NCI-H1092 treated with DMSO at 0.1 percent for 48 hours (cell line): Measurements from ENCODE around the gene ARID1B.

Experiments used
- DNase-seq: peaks from one replicate; lab custom pipeline; 2025; lab: John Stamatoyannopoulos, UW

The ARID1B gene

DNA sequence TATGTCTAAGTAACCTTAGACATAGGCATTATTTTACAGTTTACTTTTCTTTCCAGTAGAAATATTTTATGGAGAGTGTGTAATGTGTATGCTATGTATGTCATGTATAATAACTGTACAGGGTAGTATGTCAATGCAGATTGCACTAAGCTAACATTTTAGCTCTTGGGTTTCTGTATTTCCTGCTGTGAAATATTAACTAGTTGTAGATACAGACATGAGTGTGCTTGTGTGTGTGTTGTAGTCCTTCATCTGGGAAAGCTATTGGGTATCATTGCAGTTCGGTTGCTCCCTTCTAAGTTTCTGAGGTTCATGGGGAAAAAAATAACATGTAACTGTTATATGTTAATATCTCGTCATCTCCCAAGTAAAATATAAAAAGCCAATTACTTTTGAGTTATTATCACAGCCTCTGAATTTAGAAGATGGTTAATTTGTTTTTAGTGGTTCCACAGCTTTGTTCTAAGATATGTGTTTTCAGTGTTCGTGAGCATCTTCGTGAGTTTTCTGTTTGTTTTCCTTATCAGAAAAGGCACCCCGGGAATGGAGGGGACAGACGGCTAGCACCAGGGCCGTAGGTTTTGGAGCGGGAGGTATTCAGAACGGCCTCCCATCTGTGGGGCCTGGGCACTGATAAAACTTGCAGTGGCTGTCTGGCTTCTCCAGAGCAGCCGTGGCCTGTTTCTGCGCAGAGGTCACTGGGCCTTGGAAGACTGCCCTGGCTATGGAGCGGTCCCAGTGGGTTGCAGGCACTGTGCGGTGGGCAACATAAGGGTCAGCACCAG lies 215.0 kb downstream of the ARID1B start:
- no peak for DNase-seq

- no peak for DNase-seq
Measured at GRCh38 chr6:156993713-156994112, 216.5 kb downstream of the ARID1B start.

GRCh38 chr6:156994215-156995076 lies 217.3 kb downstream of the ARID1B start:
- no peak for DNase-seq

DNA sequence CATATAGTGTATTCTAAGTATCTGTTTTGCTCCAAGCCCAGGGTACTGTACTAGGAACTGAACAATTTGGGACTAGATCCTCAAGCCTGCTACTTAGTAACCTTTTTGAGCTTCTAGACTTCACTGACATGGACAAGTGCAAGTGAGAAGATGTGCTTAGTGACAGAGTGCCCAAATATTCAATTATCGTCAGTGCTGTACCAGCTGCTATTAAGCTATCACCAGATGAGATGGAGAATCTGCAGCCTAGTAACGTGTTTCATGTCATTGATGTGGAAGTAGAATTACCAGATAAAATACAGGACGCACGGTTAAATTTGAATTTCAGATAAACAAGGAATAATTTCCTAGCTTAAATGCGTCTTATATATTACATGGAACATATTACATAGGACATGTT lies 218.3 kb downstream of the ARID1B start:
- no peak for DNase-seq

DNA sequence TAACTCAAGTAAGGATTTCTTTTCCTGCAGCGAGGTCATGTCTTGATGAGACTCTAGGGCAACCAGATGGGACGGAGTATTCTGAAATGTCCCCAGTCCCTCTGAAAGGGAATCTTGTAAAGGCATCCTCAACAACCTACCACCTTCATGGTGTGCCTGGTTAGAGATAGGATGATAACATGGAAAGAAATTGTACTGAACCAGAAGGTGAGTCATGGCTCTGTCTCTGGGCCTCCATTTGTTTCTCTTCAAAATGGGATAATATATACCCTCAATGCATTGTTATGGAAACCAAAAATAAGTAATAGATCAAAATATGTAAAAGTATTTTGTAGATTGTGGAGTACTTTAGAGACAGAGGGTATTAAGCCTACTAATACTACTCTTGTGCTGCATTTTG lies 219.1 kb downstream of the ARID1B start:
- DNase-seq = no peak

GRCh38 chr6:156998794-156999330 lies 221.7 kb downstream of the ARID1B start:
- DNase-seq = no peak

DNA sequence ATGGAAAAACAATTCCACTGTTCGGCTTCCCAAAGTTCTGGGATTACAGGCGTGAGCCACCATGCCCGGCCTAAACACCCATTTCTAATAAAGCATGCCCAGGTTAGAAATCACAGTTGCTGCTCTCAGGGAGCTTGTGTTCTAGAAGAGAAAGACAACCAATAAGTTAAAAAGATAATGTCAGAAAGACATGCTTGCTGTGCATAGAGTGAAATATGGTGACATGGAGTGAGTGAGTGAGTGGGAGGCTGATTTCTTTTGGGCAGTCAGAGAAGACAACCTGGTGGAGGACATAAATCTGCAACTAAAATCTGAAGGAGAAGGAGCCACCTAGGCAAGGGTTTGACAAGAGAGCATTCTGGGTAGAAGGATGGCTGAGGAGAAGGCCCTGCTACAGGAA lies 222.6 kb downstream of the ARID1B start:
- DNase-seq = no peak

- no peak for DNase-seq
Measured at GRCh38 chr6:157001716-157002115, 224.5 kb downstream of the ARID1B start.

DNA sequence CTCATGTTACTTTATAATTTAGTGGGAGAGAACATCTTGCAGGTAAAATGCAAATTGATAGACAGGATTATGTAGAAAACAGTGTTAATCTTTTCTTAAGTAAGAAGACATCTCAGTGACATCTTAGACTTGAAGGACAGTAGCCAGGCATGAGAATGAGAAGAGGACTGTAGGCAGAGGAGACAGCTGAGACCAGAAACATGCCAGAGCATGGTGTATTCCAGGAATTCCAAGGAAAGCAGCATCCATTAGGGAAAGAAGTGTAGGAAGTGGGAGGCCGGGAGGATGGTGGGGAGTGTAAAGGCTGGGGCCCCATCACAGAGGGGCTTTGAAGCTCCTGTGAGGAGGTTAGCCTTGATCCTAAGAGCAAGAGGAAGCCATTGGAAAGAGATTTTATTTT lies 225.6 kb downstream of the ARID1B start:
- DNase-seq = no peak

DNA sequence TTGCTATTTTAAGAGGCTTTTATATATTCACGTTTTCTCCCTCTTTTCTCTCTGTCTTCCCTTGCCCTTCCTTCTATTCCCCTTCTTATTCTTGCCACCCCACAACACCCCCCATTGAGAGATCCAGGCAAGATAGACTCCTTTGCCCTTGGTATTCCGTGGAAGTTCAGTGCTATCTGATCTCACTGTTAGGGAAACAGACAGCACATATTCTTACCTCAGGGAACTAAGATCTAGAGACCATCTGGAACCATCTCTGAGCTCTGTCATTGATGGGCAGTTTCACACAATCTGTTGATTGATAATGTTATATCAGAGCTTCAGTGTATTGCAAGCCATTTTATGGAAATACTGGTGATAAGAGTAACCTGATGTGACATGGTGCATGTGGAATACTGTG lies 228.8 kb downstream of the ARID1B start:
- DNase-seq = no peak

DNA sequence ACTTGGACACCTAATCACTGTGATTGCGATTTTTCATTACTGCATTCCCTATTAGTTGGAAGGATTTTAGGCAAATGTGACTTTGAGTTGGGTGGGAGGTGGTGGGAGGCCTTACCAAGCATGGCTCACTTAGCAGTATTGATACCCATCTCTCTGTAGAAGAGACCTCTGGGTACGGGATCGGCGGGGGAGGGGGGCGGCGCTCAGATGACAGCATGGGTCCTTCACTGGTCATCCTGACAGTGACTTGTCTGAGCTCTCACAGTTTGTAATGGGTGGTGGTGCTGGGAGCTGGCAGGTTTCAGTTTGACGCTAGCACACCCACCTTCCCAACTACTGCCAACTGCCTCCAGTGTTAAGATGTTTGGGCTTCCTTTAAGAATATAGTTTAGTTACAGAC lies 231.4 kb downstream of the ARID1B start:
- DNase-seq = no peak

DNA sequence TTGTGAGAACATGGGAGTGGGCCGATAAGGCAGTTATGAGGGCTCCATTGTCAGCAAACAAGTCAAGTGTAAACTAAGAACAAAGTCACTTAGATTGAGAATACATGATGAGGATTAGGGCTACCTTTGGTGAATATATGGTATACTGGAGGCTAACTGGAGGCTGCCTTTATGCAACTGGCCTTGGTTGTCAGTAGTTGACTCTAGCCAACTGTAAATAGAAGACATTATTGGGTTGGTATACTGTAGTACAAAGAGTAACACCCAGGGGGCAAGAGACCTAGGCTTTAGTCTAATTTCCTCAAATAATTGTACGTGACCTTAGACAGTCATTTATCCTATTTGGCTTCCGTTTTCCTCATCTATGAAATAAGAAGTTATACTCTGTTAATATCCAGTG lies 235.2 kb downstream of the ARID1B start:
- no peak for DNase-seq

DNA sequence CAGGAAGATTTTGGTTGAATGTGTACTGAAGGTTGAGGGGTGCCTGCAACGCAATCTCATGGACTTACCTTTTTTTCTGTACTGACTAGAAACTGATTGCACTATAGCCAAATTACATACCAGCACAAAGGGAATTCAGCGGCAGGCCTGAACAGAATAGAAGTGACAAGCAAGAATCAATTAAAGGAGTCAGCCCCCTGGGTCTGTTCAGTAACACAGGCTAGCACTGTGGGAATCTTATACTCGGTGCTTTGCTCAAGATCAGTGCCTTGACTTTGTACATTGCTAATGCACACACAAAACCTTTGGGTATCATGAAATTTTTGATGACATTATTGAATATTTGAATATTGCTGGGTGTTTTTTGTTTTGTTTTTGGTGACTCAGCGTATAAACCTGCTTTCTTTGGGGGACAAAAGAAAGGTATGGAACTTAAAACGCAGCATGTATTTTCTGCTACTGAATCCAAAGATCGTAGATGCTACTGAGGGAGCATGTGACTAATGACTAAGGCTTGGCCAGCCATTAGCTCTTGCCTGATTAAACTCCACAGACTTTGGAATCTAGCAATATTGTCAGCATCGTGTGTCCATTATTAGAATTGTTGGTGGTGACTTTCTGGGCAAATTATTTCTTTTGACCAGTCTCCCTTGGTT lies 236.6 kb downstream of the ARID1B start:
- no peak for DNase-seq

- DNase-seq = no peak
Measured at GRCh38 chr6:157014871-157015270, 237.7 kb downstream of the ARID1B start.

GRCh38 chr6:157017022-157017421 lies 239.8 kb downstream of the ARID1B start:
- DNase-seq = no peak

GRCh38 chr6:157017861-157018260 lies 240.7 kb downstream of the ARID1B start:
- no peak for DNase-seq

DNA sequence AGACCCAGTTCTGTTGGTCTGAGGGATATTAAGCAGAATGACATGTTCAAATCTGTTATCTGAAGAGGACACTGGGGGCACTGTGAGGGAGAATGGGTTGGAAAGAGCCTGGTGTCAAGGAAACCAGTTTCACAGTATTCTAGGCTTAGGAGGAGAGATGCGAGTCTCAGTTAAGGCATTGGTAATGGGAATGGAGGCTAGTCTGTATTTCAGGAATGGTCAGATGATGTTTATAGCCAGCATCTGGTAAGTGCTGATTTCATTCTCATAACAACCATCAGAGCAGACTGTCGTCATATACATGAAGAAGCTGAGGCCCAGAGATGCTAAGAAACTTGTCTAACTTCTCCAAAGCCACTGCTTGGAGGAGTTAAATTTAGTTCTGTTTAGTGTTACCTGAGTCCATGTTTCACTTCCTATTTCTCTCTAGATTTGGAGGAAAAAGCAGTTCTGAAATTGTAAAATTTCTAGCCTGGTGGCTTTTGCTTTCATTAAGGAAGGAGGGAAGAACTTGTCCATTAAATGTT lies 242.0 kb downstream of the ARID1B start:
- DNase-seq = peak; percentile 11

GRCh38 chr6:157019733-157020132 lies 242.6 kb downstream of the ARID1B start:
- DNase-seq = no peak

DNA sequence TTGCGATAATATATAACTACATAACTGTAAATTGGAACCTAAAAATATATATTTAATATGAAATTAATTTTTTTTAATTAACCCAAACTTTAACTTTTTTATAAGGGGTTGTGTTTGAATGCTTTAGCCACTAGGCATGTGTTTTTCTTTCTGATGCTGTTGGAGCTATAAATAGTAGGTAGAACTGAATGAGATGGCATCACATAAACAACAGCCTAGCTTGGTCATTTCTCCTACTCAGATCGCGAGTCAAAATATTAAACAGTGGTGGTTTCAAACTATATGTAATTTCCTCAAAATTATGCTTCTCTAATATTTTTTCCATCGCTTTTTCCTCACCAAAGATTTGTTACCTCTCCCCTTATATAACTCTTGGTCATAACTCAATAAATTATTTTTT lies 243.2 kb downstream of the ARID1B start:
- DNase-seq = peak; percentile 26

DNA sequence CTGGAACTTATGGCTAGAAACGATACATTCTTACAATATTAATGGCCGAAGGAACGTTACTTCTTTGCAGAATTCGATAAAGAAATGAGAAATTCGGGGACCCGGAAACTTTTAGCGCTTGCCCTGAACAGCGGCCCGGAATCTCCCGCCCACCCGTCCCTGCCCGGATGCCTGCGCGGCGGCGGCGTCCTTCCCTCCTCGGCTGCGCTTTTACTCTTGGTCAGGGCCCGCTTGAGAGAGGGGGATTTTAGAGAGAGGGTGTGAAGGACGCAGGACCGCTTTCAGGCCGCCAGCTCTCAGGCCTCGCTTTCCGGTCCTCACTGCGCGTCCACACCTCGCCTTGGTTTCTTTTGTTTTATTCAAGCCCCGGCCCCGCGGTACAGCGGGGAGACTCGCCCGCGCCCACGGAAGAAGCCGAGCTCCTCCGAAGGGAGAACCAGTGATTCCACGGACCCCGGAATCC lies 243.7 kb downstream of the ARID1B start:
- peak; percentile 71 for DNase-seq

- peak; percentile 75 for DNase-seq
Measured at GRCh38 chr6:157021344-157021992, 244.3 kb downstream of the ARID1B start.
